Brain pericyte (primary cell): Measurements from ENCODE around the gene CDKN2AIP.
"Not testable (repeated sequence)": the region's sequence is repeated elsewhere in the genome, so short reads cannot be mapped to it uniquely, and the experiment has no call there.

Experiments used
- DNase-seq: peaks from one replicate; pipeline ENCODE4 v3.0.0-alpha.2; 2012; ENCODE audit warnings: low read depth, low spot score

Gene CDKN2AIP

DNA sequence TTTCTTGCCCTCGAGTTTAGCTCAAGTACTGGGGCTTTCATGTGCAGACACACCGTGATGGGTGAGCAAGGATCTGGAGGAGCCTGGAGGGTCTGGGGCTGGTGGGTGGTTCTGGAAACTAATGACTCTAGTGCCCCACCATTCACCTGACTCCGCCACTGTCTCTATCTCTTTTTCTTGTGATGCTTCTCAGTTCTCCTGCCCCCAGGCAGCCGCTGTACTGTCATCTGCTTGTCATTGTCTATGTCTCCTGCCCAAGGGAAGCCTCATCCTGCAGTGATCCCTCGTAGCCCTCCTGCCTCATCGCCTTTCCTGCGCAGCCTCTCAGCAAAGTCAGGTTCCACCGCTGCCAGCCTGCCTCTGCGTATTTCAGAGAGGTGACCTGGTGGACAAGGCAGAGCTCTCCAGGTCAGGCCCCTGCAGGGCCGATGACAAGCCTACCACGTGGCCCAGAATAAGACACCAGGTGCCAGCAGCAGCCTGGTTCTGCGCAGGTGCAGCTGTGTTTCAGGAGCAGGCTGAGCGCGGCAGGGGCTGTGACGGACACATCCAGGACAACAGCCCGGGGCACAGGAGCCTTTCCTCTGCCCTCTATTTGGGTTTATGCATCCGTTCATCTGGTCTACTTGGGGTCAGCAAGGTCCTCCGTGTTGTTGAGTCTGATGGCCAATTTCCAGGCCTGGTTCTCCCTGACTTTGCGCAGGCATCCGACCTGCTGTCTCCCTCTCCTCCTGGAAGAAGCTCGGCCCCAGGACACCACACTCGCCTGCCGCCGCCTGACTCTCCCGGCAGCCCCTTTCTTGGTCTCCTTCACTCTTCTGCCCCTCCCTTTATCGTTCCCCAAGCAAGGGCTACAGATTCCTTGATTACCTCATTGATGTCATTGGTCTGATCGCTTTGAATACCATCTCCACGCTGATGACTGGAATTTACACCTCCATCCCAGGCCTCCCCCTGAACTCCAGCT is 30.9 kb upstream of the CDKN2AIP start:
- DNase-seq = no peak

DNA sequence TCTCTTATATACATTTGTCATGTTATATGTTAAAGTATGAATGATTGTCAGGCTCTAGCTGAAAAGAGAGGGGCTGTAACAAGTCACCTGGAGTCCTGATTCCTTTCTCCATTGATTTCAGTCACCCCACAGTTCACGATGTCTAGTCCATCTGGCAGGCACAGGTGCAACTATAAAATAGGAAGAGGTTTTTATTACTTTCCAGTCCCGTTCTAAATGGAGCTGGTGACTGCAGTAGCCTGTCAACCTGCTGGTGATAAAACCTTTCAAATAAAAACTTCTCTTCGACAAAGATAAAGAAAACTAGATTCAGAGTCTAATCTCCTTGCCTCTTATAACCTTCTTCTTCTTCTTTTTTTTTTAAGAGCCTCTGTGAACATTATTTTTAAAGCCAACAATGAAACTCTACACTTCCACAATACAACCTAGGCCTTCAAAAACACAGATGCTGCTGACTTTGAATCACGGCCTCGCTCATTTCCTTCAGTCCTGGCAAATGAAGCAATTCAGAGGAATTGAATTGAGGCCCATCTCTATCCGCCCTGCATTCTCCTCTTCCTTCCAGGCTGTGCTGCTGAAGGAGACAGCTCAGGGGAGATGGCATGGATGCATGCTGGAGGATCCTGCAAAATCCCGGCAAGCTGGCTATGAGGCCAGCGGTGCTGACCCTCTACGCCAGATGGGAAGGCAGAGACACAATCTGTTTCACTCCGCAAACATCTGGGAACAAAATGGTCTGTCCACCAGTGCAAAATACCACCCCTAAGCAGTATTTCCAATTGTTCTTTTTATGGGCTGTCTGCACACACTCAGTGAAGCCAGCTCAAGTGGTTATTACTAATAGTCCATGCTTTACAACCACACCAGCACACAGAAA is 27.3 kb upstream of the CDKN2AIP start:
- DNase-seq = no peak

DNA sequence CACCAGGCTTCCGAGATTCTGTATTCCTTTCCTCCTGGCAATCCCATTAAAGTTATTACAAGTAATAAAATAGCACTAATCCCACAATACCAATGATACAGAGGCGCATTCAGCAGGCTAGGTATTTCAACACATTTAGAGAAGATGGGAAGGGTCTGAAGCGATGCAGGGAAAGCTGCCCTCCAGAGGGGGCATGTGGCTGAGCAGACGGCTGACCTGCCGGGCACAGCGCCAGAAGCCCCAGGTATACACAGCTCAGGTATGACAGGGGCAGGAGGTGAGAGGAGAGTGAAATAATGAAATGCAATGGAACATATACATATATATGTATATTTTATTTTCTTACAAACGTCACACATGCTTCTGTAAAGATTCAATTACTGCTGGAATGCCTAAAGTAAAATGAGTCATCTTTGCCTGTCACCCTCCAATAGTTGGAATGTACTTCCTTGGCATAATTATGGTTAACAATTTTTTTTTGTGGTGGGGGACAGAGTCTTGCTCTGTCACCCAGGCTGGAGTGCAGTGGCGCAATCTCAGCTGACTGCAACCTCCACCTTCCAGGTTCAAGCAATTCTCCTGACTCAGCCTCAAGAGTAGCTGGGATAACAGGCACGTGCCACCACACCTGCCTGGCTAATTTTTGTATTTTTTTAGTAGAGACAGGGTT is 21.3 kb upstream of the CDKN2AIP start:
- DNase-seq = no peak

DNA sequence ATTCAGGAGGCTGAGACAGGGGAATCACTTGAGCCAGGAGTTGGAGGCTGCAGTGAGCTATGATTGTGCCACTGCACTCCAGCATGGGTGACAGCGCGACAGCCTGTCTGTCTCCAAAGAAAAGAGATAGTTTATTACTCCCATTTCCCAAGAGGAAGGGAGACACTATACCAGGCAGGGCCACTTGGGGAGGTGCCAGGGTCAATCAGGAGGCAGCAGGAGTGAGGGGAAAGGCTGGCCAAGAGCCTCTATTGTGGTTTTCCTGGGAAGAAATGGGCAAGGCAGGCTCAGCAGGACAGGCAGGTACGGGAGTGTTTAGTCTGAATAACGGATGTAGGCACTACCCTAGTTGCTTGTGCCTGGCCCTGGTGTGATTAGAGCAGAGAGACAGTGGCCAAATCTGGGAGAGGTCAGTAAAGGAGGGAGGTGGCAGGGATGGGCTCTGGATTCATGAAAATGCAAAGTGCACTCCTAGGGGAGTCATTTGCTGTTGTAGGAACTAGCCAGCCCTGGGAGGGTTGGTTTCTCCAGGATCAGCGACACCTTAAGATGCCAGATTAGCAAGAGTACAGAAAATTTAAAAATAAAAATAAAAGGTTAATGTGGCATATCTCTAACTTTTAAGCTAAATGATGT is 20.2 kb upstream of the CDKN2AIP start:
- DNase-seq = no peak

DNA sequence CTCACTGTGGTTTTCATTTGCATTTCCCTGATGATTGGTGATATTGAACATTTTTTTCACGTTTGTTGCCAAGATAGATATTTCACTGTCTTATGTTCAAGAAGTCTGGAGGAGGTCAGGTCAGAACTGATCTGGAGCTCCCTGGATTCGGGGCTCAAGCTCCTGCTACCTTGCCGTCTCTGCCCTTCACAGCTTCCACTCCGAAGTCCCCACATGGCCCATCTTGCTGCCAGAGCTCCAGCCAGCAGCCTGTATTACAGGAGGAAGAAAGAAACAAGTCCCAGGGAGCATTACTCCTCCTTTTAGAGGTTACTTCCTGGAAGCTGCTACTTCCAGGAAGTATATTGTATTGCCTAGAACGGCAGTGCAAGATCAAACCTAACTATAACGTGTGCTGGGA is 17.9 kb upstream of the CDKN2AIP start:
- no peak for DNase-seq

DNA sequence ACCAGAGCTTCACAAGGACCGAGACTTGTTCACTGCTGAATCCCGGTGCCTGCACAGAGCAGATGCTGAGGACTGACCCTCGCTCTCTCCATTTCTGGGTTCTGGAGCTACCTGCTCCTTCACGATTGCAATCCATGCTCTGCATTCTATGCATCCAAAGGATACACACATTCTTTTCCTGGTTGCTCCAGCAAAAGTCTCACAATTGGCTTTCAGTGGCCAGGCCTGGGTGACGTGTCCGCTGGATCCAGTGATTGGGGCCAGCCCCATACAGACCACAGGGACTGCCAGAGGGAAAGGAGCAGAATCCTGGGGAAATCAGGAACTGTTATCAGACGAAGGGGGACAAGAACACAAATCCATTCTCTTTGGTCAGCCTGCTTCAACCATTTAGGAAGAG is 14.9 kb upstream of the CDKN2AIP start:
- DNase-seq = no peak

DNA sequence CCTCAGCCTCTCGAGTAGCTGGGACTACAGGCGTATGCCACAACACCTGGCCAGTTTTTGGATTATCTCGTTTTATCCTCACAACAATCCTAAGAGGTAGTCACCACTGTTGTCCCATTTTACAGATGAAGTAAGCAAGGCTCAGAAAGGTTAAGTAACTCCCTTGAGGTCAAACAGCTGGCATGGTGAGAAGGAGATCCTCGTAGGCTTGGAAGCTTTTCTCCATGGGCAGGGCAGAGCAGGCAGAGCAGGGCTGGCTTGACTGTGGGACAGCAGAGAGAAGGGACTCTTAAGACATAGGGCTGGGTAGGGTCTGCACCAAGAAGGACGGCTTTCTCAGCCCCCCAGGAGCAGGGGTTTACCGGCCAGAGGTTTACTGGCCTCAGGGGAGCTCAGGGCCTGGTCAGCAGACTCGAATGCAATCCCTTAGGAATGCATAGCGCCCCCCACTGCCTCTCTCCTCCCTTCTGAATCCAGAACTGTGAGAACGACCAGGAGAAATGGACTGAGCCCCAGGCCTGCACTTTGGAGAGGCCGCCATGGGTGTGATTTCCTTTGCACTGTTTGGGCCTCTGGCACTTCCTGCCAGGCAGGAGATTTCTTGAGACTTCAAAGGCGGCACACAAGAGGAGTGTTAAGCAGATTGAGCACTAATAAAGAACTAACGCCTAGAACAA is 14.0 kb upstream of the CDKN2AIP start:
- DNase-seq = no peak

DNA sequence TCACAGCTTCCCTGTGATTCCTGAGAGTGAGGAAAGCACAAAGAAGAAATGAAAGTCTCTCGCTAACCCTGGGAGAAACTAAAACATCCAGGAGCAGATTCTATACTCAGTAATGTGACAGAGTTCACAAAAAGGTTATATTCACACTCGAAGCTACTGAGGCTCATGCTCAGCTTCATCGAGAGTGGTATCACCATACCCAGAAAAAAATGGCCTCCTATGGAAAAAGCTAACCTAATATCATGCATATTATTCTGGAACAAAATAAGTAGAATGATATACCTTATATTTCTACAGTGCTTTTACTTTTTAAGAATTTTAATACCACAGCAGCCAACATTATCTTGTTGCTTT is 13.5 kb upstream of the CDKN2AIP start:
- no peak for DNase-seq

DNA sequence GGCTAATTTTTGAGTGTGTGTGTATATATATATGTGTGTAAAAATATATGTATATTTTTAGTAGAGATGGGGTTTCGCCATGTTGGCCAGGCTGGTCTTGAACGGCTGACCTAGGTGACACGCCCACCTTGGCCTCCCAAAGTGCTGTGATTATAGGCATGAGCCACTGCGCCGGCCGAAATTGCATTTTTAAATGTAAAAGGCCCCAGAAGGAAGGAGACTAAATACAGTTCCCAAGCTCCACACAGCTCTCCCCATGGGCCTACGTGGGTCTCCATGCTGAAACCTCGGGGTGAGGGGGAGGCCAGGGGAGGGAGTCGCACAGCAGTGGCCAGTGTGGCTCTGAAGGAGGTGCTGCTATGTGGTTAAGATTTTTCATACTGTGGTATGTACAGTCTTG is 12.8 kb upstream of the CDKN2AIP start:
- DNase-seq = no peak

DNA sequence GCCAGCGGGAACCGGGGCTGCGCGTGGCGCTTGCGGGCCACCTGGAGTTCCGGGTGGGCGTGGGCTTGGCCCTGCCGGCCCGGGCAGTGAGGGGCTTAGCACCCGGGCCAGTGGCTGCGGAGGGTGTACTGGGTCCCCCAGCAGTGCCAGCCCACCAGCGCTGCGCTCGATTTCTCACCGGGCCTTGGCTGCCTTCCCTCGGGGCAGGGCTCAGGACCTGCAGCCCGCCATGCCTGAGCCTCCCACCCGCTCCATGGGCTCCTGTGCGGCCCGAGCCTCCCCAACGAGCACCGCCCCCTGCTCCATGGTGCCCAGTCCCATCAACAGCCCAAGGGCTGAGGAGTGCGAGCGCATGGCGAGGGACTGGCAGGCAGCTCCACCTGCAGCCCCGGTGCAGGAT is 11.3 kb upstream of the CDKN2AIP start:
- not testable (repeated sequence) for DNase-seq

DNA sequence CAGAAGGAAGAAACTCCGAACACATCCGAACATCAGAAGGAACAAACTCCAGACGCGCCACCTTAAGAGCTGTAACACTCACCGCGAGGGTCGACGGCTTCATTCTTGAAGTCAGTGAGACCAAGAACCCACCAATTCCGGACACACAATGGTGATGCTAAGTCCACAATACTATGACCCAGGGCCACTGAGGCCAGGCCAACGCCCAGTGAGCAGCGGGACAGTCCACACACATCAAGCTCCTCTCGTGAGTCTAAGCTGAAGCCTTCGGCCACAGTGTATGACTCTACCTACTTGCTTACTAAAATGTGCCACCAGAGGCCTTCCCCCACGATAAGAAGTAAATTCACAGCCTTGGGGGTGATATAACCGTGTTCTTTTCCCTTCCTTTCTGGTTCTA is 10.2 kb upstream of the CDKN2AIP start:
- DNase-seq = no peak

DNA sequence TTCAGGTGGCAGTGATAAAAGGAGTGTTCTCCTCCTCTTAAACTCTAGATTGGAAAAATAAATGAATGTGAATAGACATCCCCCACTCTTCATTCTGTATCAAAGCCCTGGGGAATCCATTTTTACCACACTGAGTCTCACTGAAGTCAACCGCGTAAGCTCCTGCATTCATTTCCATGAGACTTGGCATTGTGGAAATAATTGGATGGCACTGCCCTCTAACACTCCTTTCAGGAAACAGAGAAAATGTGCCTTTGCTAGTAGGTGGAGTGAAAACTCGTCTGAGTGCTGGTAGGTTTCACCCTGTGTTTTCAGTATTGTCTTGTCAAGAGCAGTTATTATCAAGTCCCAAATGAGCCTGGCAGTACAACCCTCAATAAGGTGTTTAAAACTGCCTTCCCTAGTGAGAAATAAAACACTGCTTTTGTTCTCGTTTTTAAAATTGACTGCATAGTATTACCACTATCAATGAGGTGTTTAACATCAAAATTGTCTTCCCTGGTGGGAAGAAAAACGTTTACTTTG is 9.7 kb upstream of the CDKN2AIP start:
- no peak for DNase-seq

DNA sequence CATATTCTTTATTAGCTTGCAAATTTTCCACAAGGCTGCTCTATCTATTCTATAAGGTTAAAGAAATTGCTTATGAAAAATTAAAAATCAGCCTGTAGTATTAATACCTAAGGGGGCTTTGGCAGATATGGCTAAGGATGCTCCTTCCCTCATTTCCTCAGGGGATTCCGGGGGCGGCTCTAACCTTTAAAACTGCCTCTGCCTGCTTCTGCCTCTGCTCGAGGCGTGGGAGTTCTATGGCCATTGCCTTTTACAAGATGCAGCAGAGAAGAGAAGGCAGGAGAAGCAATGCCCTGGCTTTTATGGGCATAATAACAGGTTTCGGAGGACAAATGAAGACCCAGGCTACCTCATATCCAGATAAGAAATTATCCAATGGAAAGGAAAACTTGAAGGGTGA is 8.6 kb upstream of the CDKN2AIP start:
- no peak for DNase-seq

DNA sequence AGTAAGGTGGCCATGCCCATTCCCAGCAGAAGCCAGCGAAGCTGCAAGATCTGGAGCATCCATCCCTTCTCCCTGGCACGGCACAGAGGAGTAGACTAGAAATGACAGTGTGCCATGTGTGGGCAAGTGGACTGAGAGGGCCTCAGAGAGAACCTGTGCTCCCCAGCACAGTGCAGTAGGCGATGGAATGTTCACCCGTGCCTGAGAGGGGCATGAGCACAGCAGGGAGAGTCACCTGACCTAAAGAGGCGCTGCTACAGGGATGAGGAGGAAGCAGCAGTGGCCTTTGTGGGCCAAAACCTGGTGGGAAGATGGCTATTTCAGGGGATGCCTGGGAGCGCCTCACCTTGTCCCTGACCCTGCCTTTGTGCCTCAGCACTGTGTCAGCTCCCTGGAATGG is 8.0 kb upstream of the CDKN2AIP start:
- no peak for DNase-seq

DNA sequence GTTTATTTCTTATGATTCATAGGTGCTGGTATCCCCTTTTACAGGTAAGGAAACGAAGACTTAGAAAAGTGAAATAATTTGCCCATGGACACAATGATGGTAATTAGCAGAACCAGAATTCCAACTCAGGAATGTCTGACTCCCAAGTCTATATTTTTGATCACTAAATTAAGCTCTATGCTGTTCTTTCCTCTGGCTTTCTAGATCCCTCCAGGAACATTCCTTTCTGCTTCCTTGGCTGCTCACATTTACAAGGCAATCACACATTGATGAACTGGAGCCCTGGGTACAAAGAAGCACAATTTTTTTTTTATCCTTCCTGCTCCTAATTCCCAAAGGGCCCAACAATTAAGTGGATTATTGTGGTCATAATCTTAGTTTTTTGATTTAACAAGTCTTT is 7.0 kb upstream of the CDKN2AIP start:
- no peak for DNase-seq

DNA sequence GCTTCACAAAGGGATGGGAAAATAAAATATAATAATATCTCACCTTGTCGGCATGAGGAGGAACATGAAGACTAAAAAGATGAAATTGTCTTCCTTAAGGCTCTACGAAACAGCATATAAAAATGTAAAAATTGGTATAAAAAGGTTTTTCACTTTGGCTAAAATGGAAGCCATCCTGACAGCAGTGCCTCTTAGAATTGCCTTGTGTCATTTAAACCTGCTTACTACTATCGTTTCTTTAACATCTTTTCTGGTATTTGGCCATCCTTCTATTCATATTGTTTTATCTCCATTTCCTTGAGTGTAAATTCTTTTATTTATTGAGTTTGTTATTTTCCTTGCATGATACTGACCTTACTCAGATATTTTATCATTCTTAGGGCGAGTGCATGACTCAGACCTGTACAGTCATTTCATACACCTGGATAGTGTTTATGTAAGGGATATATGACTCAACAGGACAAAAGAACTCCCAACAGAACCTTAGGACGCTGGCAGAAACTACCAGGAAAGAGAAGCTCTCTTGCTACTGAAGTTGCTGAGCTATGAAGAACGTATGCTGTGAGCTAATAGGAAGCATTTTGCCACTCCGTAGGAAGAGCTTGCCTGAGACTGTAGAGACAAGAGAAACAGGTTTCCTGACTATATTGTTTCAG is 5.8 kb upstream of the CDKN2AIP start:
- peak; percentile 24 for DNase-seq

DNA sequence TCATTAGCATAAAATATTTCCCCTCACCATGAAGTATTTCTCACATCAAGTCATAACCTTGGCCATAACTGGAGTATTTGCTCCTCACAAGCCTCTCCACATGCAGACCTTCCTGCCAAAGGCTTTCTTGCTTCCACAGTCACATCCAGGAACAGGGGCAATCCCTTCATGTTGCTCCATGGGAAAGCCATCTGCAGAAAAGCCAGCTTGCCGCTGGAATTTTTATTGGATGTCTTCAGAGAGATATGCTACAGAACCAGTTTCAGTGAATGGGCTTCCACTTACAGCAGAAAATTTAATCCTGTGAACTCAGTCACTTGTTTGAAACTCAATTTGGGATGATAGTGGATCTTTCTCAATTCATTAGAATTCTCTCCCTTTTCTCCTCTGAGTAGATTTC is 3.2 kb upstream of the CDKN2AIP start:
- DNase-seq = no peak

DNA sequence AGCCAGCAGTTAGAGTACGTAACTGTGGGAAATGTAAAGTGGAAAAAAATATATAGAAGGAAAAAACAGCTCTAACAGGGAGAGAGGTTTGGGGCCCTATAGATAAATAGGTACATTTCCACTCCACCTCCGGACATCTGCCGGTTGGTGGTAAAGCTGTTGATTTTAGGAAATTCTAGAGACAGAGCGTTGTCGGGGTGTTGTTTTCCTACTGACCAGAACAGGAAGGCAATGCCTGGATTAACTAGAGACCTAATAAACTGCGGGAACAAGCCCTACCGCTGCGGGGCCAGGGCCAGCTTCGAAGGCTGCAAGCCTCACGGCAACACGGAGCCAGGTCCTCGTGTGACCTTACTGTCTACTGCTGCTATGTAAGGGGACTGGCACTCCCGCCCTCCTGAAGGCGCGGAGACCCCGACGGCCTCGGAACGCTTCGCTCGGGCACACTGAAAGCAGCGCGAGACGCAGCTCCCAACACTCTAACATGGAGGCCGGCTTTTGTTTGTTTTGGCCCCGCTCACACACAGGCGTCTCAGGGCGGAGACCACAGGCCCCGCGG is 702 bp upstream of the CDKN2AIP start:
- peak; percentile 53 for DNase-seq

DNA sequence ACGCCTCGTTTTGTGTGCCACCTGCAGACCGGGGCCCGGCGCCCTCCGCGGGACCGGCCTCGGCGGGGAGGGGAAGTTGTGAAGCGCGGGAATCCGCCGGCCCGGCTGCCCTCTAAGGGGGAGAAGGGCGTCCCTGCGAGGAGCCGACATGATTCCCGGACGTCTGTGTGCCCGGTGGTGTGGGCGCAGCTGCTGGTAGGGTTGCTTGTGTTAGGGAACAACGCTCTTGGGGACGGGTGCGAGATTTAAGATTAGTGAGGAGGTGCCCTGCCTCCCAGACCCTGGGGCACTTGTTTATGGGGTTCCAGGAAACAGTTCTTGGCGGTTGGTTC is 627 bp downstream of the CDKN2AIP start:
- no peak for DNase-seq

DNA sequence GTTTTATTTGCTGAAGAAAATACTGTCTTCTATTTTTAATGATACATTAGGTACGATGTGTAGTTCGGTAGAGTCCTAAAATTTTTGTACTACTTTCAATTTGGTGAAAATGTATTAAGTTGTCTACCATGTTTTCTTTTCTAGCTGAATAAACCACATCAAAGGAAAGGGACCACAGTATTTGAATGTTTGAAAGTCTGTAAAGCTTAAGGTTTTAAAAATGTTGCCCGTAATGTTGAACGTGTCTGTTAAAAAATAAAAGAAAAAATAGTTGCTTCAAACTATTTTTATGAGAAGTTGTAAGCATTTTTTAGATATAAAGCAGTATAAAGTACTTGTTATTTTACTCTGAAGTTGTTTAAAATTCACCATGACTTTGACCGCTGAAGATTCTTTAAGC is 3.2 kb downstream of the CDKN2AIP start:
- DNase-seq = no peak
